Measurements from ENCODE around the gene TFF3. TPM values are rescaled to one million over a fixed set of nuclear protein-coding genes. Genes with fewer than 3 reads are reported as not detected.

The TFF3 gene
- total RNA-seq, 2 donors from 2014 or later = 6.3 to 16.3 TPM

- ATAC-seq = peak; percentile 34
Observed at GRCh38 chr21:42263591-42264131, 51.5 kb downstream of the TFF3 start.

GRCh38 chr21:42262831-42263231 is 52.4 kb downstream of the TFF3 start:
- H3K4me3 ChIP-seq = no peak overlapping the region
- H3K27ac ChIP-seq = peak overlapping the region in 3 of 4 donors; percentile 20 to 58 (median 44)
- ATAC-seq = peak; percentile 76
- no peaks in the 10 kb centered on the region for H3K36me3 ChIP-seq (replicated peaks in 1 of 2; ENCODE audit: insufficient read depth in 1 of 2, low read depth in 2 of 2)
- DNase-seq = peak; percentile 71 to 91 (median 86)
- no peaks in the 10 kb centered on the region for H3K27me3 ChIP-seq
- WGBS, 2 donors = 14 to 26% methylated on average over 1 to 11 of the region's 11 CpGs
- intact Hi-C loops (cut with DNase I) = no loop called here
- no peak for TF ChIP-seq CTCF (IDR thresholded peaks at IDR 0.05)
- no peak for TF ChIP-seq POLR2A (IDR thresholded peaks at IDR 0.05)
- H3K4me1 ChIP-seq = peaks cover 20% of the 10 kb centered on the region
- no peaks in the 10 kb centered on the region for H3K9me3 ChIP-seq

More at GRCh38 chr21:42263591-42264131, 51.5 kb downstream of the TFF3 start:
- no peaks in the 10 kb centered on the region for H3K9me3 ChIP-seq
- H3K4me3 ChIP-seq = no peak overlapping the region
- intact Hi-C loops (cut with DNase I) = no loop called here
- H3K27ac ChIP-seq = peak overlapping the region in 2 of 4 donors; percentile 44 to 58
- no peak for TF ChIP-seq CTCF (IDR thresholded peaks at IDR 0.05)
- no peak for TF ChIP-seq POLR2A (IDR thresholded peaks at IDR 0.05)
- peaks cover 18% of the 10 kb centered on the region for H3K4me1 ChIP-seq
- no peaks in the 10 kb centered on the region for H3K27me3 ChIP-seq
- WGBS, 2 donors = 63 to 76% methylated on average over 18 of the region's 18 CpGs
- no peaks in the 10 kb centered on the region for H3K36me3 ChIP-seq (replicated peaks in 1 of 2; ENCODE audit: insufficient read depth in 1 of 2, low read depth in 2 of 2)
- peak in 3 of 4 donors; percentile 17 to 55 (median 33) for DNase-seq

- 76 to 88% methylated on average over 6 to 7 of the region's 7 CpGs for WGBS, 2 donors
- Histone ChIP-seq H3K27ac (no peak overlapping the region), H3K4me3 (no peak overlapping the region), H3K36me3 (replicated peaks in 1 of 2; ENCODE audit: insufficient read depth in 1 of 2, low read depth in 2 of 2) (no peaks in the 10 kb centered on the region), H3K4me1 (peaks cover 20% of the 10 kb centered on the region), H3K9me3 (no peaks in the 10 kb centered on the region), H3K27me3 (no peaks in the 10 kb centered on the region)
- intact Hi-C loops (cut with DNase I) = no loop called here
- DNase-seq (no peak), ATAC-seq (no peak)
- TF ChIP-seq CTCF (IDR thresholded peaks at IDR 0.05) (no peak), POLR2A (IDR thresholded peaks at IDR 0.05) (no peak)
Observed at GRCh38 chr21:42261829-42262200, 53.4 kb downstream of the TFF3 start.

Other genes starting within 250 kb of the TFF3 start
- gene UMODL1, start 244.1 kb downstream of the TFF3 start, total RNA-seq = not detected
- 1 to 10 TPM; 7.5 to 7.6 TPM for gene ABCG1, start 96.3 kb downstream of the TFF3 start, total RNA-seq
- 1 to 10 TPM; 1.3 to 9.3 TPM for gene TFF2, start 35.6 kb upstream of the TFF3 start, total RNA-seq
- gene TFF1, start 51.1 kb upstream of the TFF3 start, total RNA-seq = 10 to 100 TPM in 1 of 2 donors, 1 to 10 TPM in 1; 3.0 to 66.4 TPM
- gene TMPRSS3, start 80.6 kb upstream of the TFF3 start, total RNA-seq = 10 to 100 TPM; 12.5 to 12.7 TPM
- gene UBASH3A, start 88.5 kb upstream of the TFF3 start, total RNA-seq = under 1 TPM in 1 of 2 donors, not detected in 1; 0.26 TPM
- 1 to 10 TPM; 1.6 to 2.3 TPM for gene RSPH1, start 180.8 kb upstream of the TFF3 start, total RNA-seq
- gene SLC37A1, start 198.4 kb upstream of the TFF3 start, total RNA-seq = 10 to 100 TPM in 1 of 2 donors, 1 to 10 TPM in 1; 6.3 to 16.3 TPM